Ishikawa (cell line): ENCODE results near the gene RETN.

Experiments
- CEBPB ChIP-seq: IDR thresholded peaks from 2 replicates; pipeline ENCODE4 v1.6.1; 2012
- CREB1 ChIP-seq: IDR thresholded peaks from 2 replicates; pipeline ENCODE4 v1.6.1; 2012; ENCODE audit warnings: low read depth
- EGR1 ChIP-seq: IDR thresholded peaks from 2 replicates; pipeline ENCODE4 v1.6.1; 2012
- EP300 ChIP-seq: IDR thresholded peaks from 2 replicates; pipeline ENCODE4 v1.6.1; 2012; ENCODE audit warnings: borderline replicate concordance
- FOXM1 ChIP-seq: IDR thresholded peaks from 2 replicates; pipeline ENCODE4 v1.6.1; 2012; ENCODE audit warnings: low read depth, borderline replicate concordance
- MAX ChIP-seq: IDR thresholded peaks from 2 replicates; pipeline ENCODE4 v1.6.1; 2012
- NFIC ChIP-seq: IDR thresholded peaks from 2 replicates; pipeline ENCODE4 v1.6.1; 2012
- RAD21 ChIP-seq: IDR thresholded peaks from 2 replicates; pipeline ENCODE4 v1.6.1; 2012; ENCODE audit warnings: low read depth
- REST ChIP-seq: IDR thresholded peaks from 2 replicates; pipeline ENCODE4 v1.6.1; 2012; ENCODE audit warnings: low read depth, mild to moderate bottlenecking
- TAF1 ChIP-seq: IDR thresholded peaks from 2 replicates; pipeline ENCODE4 v1.6.1; 2012; ENCODE audit warnings: low read depth, mild to moderate bottlenecking
- TCF12 ChIP-seq: IDR thresholded peaks from 2 replicates; pipeline ENCODE4 v1.6.1; 2012; ENCODE audit warnings: low read depth
- TEAD4 ChIP-seq: IDR thresholded peaks from 2 replicates; pipeline ENCODE4 v1.6.1; 2012
- YY1 ChIP-seq: IDR thresholded peaks from 2 replicates; pipeline ENCODE4 v1.6.1; 2012; ENCODE audit warnings: low read depth
- ZBTB7A ChIP-seq: IDR thresholded peaks from 2 replicates; pipeline ENCODE4 v1.6.1; 2012; ENCODE audit warnings: low read depth
- TF ChIP-seq, protein P1 (sequence below): IDR thresholded peaks from 2 replicates; pipeline ENCODE4 v1.6.1; 2012

Gene RETN

DNA sequence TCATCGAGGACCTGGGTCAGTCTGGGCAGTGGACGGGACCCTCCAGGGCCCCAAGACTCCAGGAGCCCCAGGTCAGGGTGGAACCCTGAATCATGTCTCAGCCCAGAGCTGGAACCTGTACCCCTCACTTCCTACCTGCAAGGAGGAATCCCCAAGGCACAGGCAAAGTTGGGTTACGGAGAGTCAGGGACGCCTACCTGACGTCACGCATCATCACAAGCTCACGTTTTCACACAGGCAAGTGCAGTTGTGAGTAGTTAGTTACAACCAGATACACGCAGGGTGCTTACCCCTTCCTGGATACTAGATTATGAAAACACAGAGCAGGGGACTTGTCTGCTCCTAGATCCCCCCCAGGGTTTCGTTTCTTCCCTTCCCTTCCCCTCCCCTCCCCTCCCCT lies 1.9 kb downstream of the RETN start:
- TF ChIP-seq FOXM1 (no peak), EP300 (no peak), RAD21 (no peak), TAF1 (no peak), CREB1 (no peak), ZBTB7A (no peak), MAX (no peak), CEBPB (no peak), EGR1 (no peak), REST (no peak), NFIC (no peak), YY1 (no peak), TCF12 (no peak), TEAD4 (no peak)
- TF ChIP-seq, protein P1, sequence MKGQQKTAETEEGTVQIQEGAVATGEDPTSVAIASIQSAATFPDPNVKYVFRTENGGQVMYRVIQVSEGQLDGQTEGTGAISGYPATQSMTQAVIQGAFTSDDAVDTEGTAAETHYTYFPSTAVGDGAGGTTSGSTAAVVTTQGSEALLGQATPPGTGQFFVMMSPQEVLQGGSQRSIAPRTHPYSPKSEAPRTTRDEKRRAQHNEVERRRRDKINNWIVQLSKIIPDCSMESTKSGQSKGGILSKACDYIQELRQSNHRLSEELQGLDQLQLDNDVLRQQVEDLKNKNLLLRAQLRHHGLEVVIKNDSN, result no peak

GRCh38 chr19:7672522-7672921 lies 3.7 kb downstream of the RETN start:
- TF ChIP-seq TCF12, result no peak
- TF ChIP-seq CEBPB, result no peak
- TF ChIP-seq NFIC, result no peak
- no peak for TF ChIP-seq MAX
- TF ChIP-seq, protein P1, result no peak
- TF ChIP-seq ZBTB7A, result no peak
- TF ChIP-seq EGR1, result no peak

DNA sequence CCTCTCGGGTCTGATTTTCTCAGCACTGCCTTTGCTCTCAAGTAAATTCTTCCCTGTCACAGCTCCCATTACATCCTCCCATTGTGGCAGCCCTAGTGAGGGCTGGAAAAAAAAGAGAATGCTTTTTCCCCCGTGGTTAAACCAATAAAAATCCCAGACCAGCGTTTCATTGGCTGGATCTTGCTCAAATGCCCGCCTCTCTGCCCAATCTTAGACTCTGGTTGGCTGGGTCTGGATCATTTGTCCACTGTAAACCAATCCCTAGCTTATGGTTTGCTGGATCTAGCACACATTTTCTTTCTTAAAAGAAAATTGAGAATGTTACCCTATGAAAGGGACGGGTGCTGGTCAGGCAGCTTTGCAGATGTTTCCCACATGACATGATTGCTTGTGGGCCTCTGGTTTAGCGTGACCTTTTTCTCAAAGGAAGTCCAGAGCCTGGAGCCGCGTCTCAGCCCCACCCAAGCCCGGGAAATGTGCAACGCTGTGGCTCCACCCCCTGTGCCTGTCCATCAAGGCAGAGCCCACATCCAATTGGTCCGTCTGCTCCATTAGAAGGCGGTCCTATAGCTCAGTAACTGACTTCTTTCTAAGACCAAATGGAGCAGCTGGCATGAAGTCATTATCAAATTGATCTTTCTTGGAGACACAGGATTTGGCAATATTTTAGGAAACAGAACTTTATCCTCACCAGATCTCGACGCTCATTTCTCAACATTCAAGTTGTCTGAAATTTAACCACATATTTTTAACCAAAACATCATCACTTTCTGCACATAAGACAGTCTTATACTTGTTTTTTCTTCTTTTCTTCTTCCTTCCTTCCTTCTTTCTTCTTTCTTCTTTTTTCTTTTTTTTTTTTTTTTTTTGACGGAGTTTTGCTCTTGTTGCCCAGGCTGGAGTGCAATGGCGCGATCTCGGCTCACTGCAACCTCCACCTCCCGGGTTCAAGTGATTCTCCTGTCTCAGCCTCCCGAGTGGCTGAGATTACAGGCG lies 5.5 kb downstream of the RETN start:
- no peak for TF ChIP-seq FOXM1

DNA sequence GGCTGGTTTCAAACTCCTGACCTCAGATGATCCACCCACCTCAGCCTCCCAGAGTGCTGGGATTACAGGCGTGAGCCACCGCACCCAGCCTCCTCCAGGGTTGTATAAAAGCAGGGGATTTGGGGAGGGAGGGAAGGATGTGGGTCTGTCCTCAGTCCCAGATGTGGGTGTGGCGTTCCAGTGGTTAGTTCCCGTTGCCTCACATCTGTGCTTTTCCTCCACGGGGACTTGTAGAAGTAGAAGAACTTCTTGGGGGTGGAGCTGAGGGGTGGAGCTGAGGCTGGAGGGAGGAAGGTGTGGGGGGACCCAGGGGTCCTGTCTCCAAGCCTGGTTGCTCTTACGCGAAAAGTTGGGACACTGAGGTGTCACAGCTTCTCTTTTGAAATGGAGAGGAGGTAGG lies 7.5 kb downstream of the RETN start:
- no peak for TF ChIP-seq TEAD4
- TF ChIP-seq EP300, result no peak
- TF ChIP-seq ZBTB7A, result no peak
- TF ChIP-seq MAX, result no peak
- TF ChIP-seq RAD21, result no peak
- TF ChIP-seq TCF12, result no peak
- TF ChIP-seq EGR1, result no peak
- no peak for TF ChIP-seq FOXM1
- TF ChIP-seq CEBPB, result no peak
- TF ChIP-seq REST, result no peak
- no peak for TF ChIP-seq NFIC
- TF ChIP-seq, protein P1, result no peak
- no peak for TF ChIP-seq CREB1
- no peak for TF ChIP-seq TAF1
- no peak for TF ChIP-seq YY1

DNA sequence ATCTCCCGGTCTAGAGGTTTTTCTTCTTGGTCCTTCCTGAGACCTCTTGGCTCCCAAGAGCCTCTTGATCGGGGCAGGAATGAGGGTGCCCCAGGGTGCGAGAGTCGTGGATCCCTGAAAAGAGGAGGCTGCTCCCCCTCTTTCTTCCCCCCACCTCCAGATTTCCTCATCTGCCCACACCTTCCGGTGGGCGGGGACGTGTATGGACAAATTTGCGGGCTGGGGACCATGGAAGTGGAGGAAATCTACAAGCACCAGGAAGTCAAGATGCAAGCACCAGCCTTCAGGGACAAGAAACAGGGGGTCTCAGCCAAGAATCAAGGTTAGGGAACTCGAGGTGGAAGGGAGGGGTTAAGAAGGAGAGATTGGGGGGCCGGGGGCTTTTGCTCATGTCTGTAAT lies 8.0 kb downstream of the RETN start, which contains the start of gene MCEMP1:
Gene MCEMP1 (plus strand): TSS at position 237 of the 400 bp plus-strand sequence. CDS start 31 bp downstream, at position 268.
- TF ChIP-seq RAD21 (no peak), CREB1 (no peak), FOXM1 (no peak), NFIC (no peak), YY1 (no peak), REST (no peak), TCF12 (no peak), EGR1 (no peak), EP300 (no peak)
- TF ChIP-seq, protein P1, result no peak
